H1 (cell line): Measurements from ENCODE around the gene GRAMD4. TPM values are rescaled to one million over a fixed set of nuclear protein-coding genes. Genes with fewer than 3 reads are reported as not detected.
A peak's percentile ranks its signal among the peaks of the same experiment; 100 is the strongest.

Experiments used
- CTCF ChIA-PET: fragments of 300-600 bp; sonication (Branson Sonifier 250); formaldehyde crosslinking; loops from one replicate; lab custom pipeline; 2021; ENCODE audit not compliant: partially characterized antibody; lab: Charles Lee
- POLR2A ChIA-PET: fragments of 300-600 bp; sonication (Branson Sonifier 250); formaldehyde crosslinking; loops from one replicate; lab custom pipeline; 2021; ENCODE audit warnings: inconsistent platforms; ENCODE audit not compliant: partially characterized antibody; lab: Charles Lee
- DNase-seq, 2 experiments: peaks; one replicate each; pipeline versions ENCODE4 v3.0.0 to v3.0.0-alpha.2; 2010 to 2022; ENCODE audit warnings: low spot score in 2 of 2, low read depth in 1 of 2, mixed read lengths in 1 of 2
- FAIRE-seq: peaks from 2 replicates; lab custom pipeline; 2011; peaks lifted over from hg19 to GRCh38; lab: Jason Lieb, UNC
- H2AFZ ChIP-seq: 2 replicates; pipeline ENCODE4 v1.8.1; 2012; ENCODE audit warnings: low read length, inconsistent platforms
- H2AK5ac ChIP-seq: 2 replicates; pipeline ENCODE4 v1.6.1; 2013; ENCODE audit warnings: low read depth, low read length
- H2BK120ac ChIP-seq: replicated peaks from 2 replicates; pipeline ENCODE3; 2013; ENCODE audit warnings: low read depth, low read length, inconsistent platforms
- H2BK12ac ChIP-seq: 2 replicates; pipeline ENCODE4 v1.6.1; 2013; ENCODE audit warnings: low read depth, low read length
- H2BK15ac ChIP-seq: 2 replicates; pipeline ENCODE4 v1.6.1; 2013; ENCODE audit warnings: low read length
- H2BK20ac ChIP-seq: 2 replicates; pipeline ENCODE4 v1.6.1; 2013; ENCODE audit warnings: low read length
- H2BK5ac ChIP-seq: 2 replicates; pipeline ENCODE4 v1.6.1; 2013; ENCODE audit warnings: low read depth, low read length
- H3K14ac ChIP-seq: 2 replicates; pipeline ENCODE4 v1.6.1; 2013; ENCODE audit warnings: inconsistent platforms; ENCODE audit not compliant: insufficient read length
- H3K18ac ChIP-seq: 2 replicates; pipeline ENCODE4 v1.6.1; 2013; ENCODE audit warnings: low read length; ENCODE audit errors: extremely low read depth
- H3K23ac ChIP-seq: 2 replicates; pipeline ENCODE4 v1.6.1; 2013; ENCODE audit warnings: inconsistent platforms; ENCODE audit not compliant: insufficient read length
- H3K23me2 ChIP-seq: 2 replicates; pipeline ENCODE4 v1.6.1; 2013; ENCODE audit warnings: low read depth, low read length
- H3K27ac ChIP-seq: 2 replicates; pipeline ENCODE4 v1.6.1; 2011; ENCODE audit warnings: low read depth, low read length, inconsistent platforms
- H3K27me3 ChIP-seq, 4 experiments: replicated peaks in 1 of 4; 1 replicate in 1 of 4; 2 replicates in 3 of 4; pipeline versions ENCODE4 v1.6.1 to v1.8.1; 2011 to 2013; ENCODE audit warnings: low read length in 3 of 4, mild to moderate bottlenecking in 3 of 4, inconsistent platforms in 2 of 4, mixed read lengths in 2 of 4, moderate library complexity in 1 of 4; ENCODE audit not compliant: control insufficient read depth in 3 of 4, insufficient read depth in 3 of 4; ENCODE audit errors: extremely low read depth in 1 of 4
- H3K36me3 ChIP-seq, 4 experiments: 2 replicates each; pipeline versions ENCODE4 v1.6.1 to v1.8.1; 2011 to 2013; ENCODE audit warnings: mild to moderate bottlenecking in 4 of 4, low read length in 3 of 4, moderate library complexity in 2 of 4, control low read depth in 1 of 4, inconsistent platforms in 1 of 4; ENCODE audit not compliant: insufficient read depth in 4 of 4, control insufficient read depth in 2 of 4
- H3K4ac ChIP-seq: replicated peaks from 2 replicates; pipeline ENCODE3; 2013; ENCODE audit warnings: low read length, low read depth, mixed read lengths, inconsistent platforms; ENCODE audit not compliant: insufficient read length
- H3K4me1 ChIP-seq, 4 experiments: replicated peaks in 1 of 4; 1 replicate in 1 of 4; 2 replicates in 3 of 4; pipeline versions ENCODE4 v1.6.1 to v1.8.1; 2011 to 2013; ENCODE audit warnings: low read length in 3 of 4, inconsistent platforms in 2 of 4, mixed read lengths in 1 of 4; ENCODE audit not compliant: insufficient read depth in 4 of 4, control insufficient read depth in 3 of 4
- H3K4me2 ChIP-seq, 2 experiments: 2 replicates each; pipeline versions ENCODE4 v1.6.1 to v1.8.1; 2011 to 2013; ENCODE audit warnings: low read depth in 2 of 2, low read length in 2 of 2, control low read depth in 1 of 2, inconsistent platforms in 1 of 2, mild to moderate bottlenecking in 1 of 2; ENCODE audit not compliant: insufficient read depth in 1 of 2
- H3K4me3 ChIP-seq, 4 experiments: fragments of 200-600, 300-600 bp in 1 of 4; sonication (generic), shearing (Covaris generic), sonication (Bioruptor Twin) in 1 of 4; 2 replicates each; pipeline versions ENCODE4 v1.5.1 to v1.8.1; 2011 to 2016; ENCODE audit warnings: low read length in 4 of 4, low read depth in 3 of 4, control low read depth in 2 of 4, inconsistent platforms in 2 of 4, mild to moderate bottlenecking in 2 of 4, mixed read lengths in 1 of 4, moderate library complexity in 1 of 4; ENCODE audit not compliant: insufficient read depth in 2 of 4; ENCODE audit errors: extremely low read depth in 1 of 4
- H3K56ac ChIP-seq: replicated peaks from 2 replicates; pipeline ENCODE3; 2013; ENCODE audit warnings: low read depth, mild to moderate bottlenecking, mixed read lengths, low read length, inconsistent platforms; ENCODE audit not compliant: insufficient read length
- H3K79me1 ChIP-seq: 2 replicates; pipeline ENCODE4 v1.6.1; 2013; ENCODE audit warnings: low read depth, low read length, control low read depth
- H3K79me2 ChIP-seq, 2 experiments: 2 replicates each; pipeline versions ENCODE4 v1.6.1 to v1.8.1; 2012 to 2013; ENCODE audit warnings: low read length in 2 of 2, mild to moderate bottlenecking in 2 of 2, inconsistent platforms in 1 of 2; ENCODE audit not compliant: insufficient read depth in 2 of 2, control insufficient read depth in 1 of 2
- H3K9ac ChIP-seq, 4 experiments: replicated peaks in 1 of 4; 1 replicate in 1 of 4; 2 replicates in 3 of 4; pipeline versions ENCODE4 v1.6.1 to v1.8.1; 2011 to 2013; ENCODE audit warnings: low read depth in 3 of 4, low read length in 3 of 4, control low read depth in 2 of 4, mild to moderate bottlenecking in 2 of 4, moderate library complexity in 2 of 4, inconsistent platforms in 1 of 4; ENCODE audit errors: extremely low read depth in 1 of 4
- H3K9me3 ChIP-seq, 2 experiments: 2 replicates each; pipeline versions ENCODE4 v1.6.1 to v1.8.1; 2012 to 2013; ENCODE audit warnings: mild to moderate bottlenecking in 2 of 2, moderate library complexity in 2 of 2, control low read depth in 1 of 2, inconsistent platforms in 1 of 2, low read depth in 1 of 2, low read length in 1 of 2, mixed read lengths in 1 of 2; ENCODE audit not compliant: insufficient read depth in 2 of 2
- H4K20me1 ChIP-seq, 2 experiments: replicated peaks in 1 of 2; 2 replicates each; pipeline versions ENCODE3 to v1.8.1; 2011 to 2013; ENCODE audit warnings: inconsistent platforms in 2 of 2, low read length in 2 of 2, mild to moderate bottlenecking in 1 of 2; ENCODE audit not compliant: insufficient read depth in 2 of 2, control insufficient read depth in 1 of 2
- H4K5ac ChIP-seq: 2 replicates; pipeline ENCODE4 v1.6.1; 2013; ENCODE audit warnings: low read length, low read depth, mixed read lengths, inconsistent platforms; ENCODE audit not compliant: insufficient read length
- H4K8ac ChIP-seq: 2 replicates; pipeline ENCODE4 v1.8.0; 2013; ENCODE audit warnings: mild to moderate bottlenecking, moderate library complexity, low read length, inconsistent platforms; ENCODE audit not compliant: insufficient read depth; ENCODE audit errors: extremely low read depth
- H4K91ac ChIP-seq: replicated peaks from 2 replicates; pipeline ENCODE3; 2013; ENCODE audit warnings: low read length, mixed read lengths, inconsistent platforms; ENCODE audit not compliant: insufficient read length
- CTCF ChIP-seq, 3 experiments: IDR thresholded peaks; 1 replicate in 2 of 3; 2 replicates in 1 of 3; pipeline versions ENCODE4 v1.5.1 to v1.6.1; 2011; ENCODE audit warnings: low read length in 3 of 3, mild to moderate bottlenecking in 3 of 3, inconsistent platforms in 2 of 3, low read depth in 1 of 3, moderate library complexity in 1 of 3; ENCODE audit not compliant: insufficient read depth in 1 of 3; ENCODE audit errors: control extremely low read depth in 1 of 3
- RAD21 ChIP-seq, 2 experiments: IDR thresholded peaks in 1 of 2; conservative IDR thresholded peaks in 1 of 2; 2 replicates each; pipeline ENCODE4 v1.6.1; 2011; ENCODE audit warnings: low read depth in 2 of 2, low read length in 2 of 2, improper control_type of control experiment in 1 of 2, inconsistent platforms in 1 of 2, mild to moderate bottlenecking in 1 of 2, moderate library complexity in 1 of 2
- SAP30 ChIP-seq: fragments of 300-600 bp; sonication (generic); IDR thresholded peaks from 2 replicates; pipeline ENCODE4 v1.7.1; 2012; ENCODE audit warnings: low read length, moderate library complexity, mild to moderate bottlenecking, inconsistent platforms; ENCODE audit not compliant: insufficient read depth, insufficient replicate concordance
- WGBS, 2 experiments: shearing (Covaris generic) in 1 of 2; methylation state at CpG; one replicate each; pipeline versions ENCODE4 v1.1.6 to v1.1.7; 2013 to 2015; ENCODE audit warnings: low lambda C conversion rate in 2 of 2, mixed read lengths in 2 of 2, inconsistent platforms in 1 of 2, low coverage in 1 of 2, missing lambda C conversion rate in 1 of 2; ENCODE audit not compliant: insufficient replicate concordance in 2 of 2, insufficient coverage in 1 of 2, insufficient read length in 1 of 2; ENCODE audit errors: extremely low coverage in 1 of 2, missing lambda C conversion rate in 1 of 2; 5-methylcytosine and 5-hydroxymethylcytosine counted together
- polyA plus RNA-seq, 7 experiments: library from polyadenylated mRNA; depleted of rRNA in 3 of 7; stranded (reverse) in 5 of 7; unstranded in 2 of 7; fragments of >200 nt in 5 of 7; fragments of 200-250 nt in 2 of 7; gene quantifications; 1 replicate in 5 of 7; 2 replicates in 1 of 7; 4 replicates in 1 of 7; pipeline versions ENCODE4 v1.2.1 to v1.2.3, GENCODE V29; 2011 to 2013; ENCODE audit warnings: missing spikeins in 2 of 7, mixed read lengths in 2 of 7
- total RNA-seq: library from RNA; stranded (reverse); fragmentation: NEBNext Ultra II Directional; extraction: Animal tissue kit (Norgen Biotek cat#: 25700); gene quantifications from 2 replicates; pipeline ENCODE4 v1.2.1, GENCODE V29; 2021

Gene GRAMD4
- total and polyA plus RNA-seq, 2 of the 8 experiments (the other 6 are each of a cell fraction or from before 2014, with no cell fraction given) = 7.9 to 25.6 TPM

GRCh38 chr22:46609175-46609690 lies 11.0 kb upstream of the GRAMD4 start:
- Histone ChIP-seq H3K4me2 (no peak overlapping the region), H2AK5ac (no peak overlapping the region), H3K4me1 (peaks cover 0 to 15% (median 3%) of the 10 kb centered on the region in 4 experiments; a peak in 4 of 7 replicates), H3K79me2 (no peaks in the 10 kb centered on the region), H4K5ac (no peak overlapping the region), H3K9me3 (no peaks in the 10 kb centered on the region), H3K9ac (no peak overlapping the region), H3K23me2 (no peaks in the 10 kb centered on the region), H3K4me3 (no peak overlapping the region), H4K91ac (no peak overlapping the region), H3K27me3 (no peaks in the 10 kb centered on the region), H3K18ac (no peak overlapping the region; the same call in 1 of the 2 replicates), H2BK12ac (no peak overlapping the region), H4K8ac (no peak overlapping the region), H4K20me1 (peaks cover 0 to 2% of the 10 kb centered on the region in 2 experiments), H2BK120ac (no peak overlapping the region), H3K79me1 (peaks cover 5% of the 10 kb centered on the region; the same call in 1 of the 2 replicates), H2BK15ac (no peak overlapping the region), H2BK20ac (no peak overlapping the region), H2AFZ (no peak overlapping the region), H3K23ac (no peak overlapping the region), H3K14ac (no peak overlapping the region), H2BK5ac (no peak overlapping the region), H3K36me3 (no peaks in the 10 kb centered on the region), H3K4ac (no peak overlapping the region), H3K27ac (no peak overlapping the region), H3K56ac (no peak overlapping the region)
- WGBS, 2 experiments = 86% methylated on average over 17 of the region's 17 CpGs; no CpG with 5 or more reads in 1 of the 2 experiments
- POLR2A ChIA-PET = interaction anchor here (2.0 kb wide), 1 partner anchor 19 kb away, joined by 5 read pairs; no protein-coding TSS in a partner anchor
- FAIRE-seq (no peak), DNase-seq (no peak)
- CTCF ChIA-PET = interaction anchor here (1.1 to 1.6 kb wide), 3 partner anchors 12 to 57 kb away, joined by 3 to 4 read pairs (median 3); no protein-coding TSS in a partner anchor
- TF ChIP-seq SAP30 (no peak), CTCF (IDR thresholded peaks at IDR 0.05; ENCODE audit: control extremely low read depth in 1 of 3, insufficient read depth in 1 of 3, low read depth in 1 of 3, low read length in 3 of 3) (peak in 1 of 3 experiments; percentile 13; a peak in 2 of 4 replicates), RAD21 (IDR thresholded peaks at IDR 0.05 in 1 of 2, conservative IDR thresholded peaks at IDR 0.05 in 1 of 2; ENCODE audit: low read depth in 2 of 2, low read length in 2 of 2) (peak; percentile 11 to 41)
